Measurements from ENCODE around the gene TTN. TPM values are rescaled to one million over a fixed set of nuclear protein-coding genes. Genes with fewer than 3 reads are reported as not detected.

TTN gene
- total and polyA plus RNA-seq, 2 donors (not counting 1 experiment from before 2014, with no cell fraction given), result 1.7 to 46.4 TPM

DNA sequence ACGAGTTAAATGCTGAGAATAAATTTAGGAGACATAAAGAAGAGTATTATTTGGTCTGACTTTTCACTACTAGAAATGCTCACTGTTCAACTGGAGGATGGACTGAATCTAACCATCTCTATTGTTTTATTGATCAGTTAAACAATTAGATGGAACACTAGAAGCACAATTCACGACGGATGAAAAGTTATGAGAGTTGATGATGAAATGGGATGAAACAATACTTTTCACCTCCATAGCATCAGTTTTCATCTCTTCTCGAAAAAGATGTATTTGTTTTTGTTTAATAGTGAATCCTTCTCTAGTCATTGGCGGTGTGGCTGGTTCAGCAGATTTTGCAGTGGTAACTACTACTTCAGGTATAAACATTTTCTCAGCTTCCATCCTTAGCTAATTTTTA lies 19.3 kb downstream of the TTN start:
- Histone ChIP-seq H3K4me3 (ENCODE audit: control extremely low read depth in 1 of 5, extremely low read depth in 1 of 5, insufficient read depth in 1 of 5, low read depth in 2 of 5, low read length in 4 of 5) (no peak overlapping the region), H3K9ac (ENCODE audit: low read length) (no peak overlapping the region), H3K36me3 (replicated peaks in 1 of 2; ENCODE audit: control extremely low read depth in 1 of 2, control insufficient read depth in 1 of 2, extremely low read depth in 1 of 2, insufficient read depth in 2 of 2, low read length in 1 of 2) (peaks cover 0 to 16% of the 10 kb centered on the region in 2 experiments), H2AFZ (ENCODE audit: insufficient read depth, low read depth, low read length, poor library complexity, severe bottlenecking) (no peak overlapping the region), H3K27me3 (replicated peaks in 1 of 4; ENCODE audit: control extremely low read depth in 1 of 4, control insufficient read depth in 3 of 4, insufficient read depth in 4 of 4, low read length in 3 of 4) (no peaks in the 10 kb centered on the region), H3K4me2 (replicated peaks; ENCODE audit: low read depth, low read length, poor library complexity, severe bottlenecking) (no peak overlapping the region), H3K4me1 (ENCODE audit: control insufficient read depth in 2 of 2, insufficient read depth in 2 of 2, low read length in 2 of 2) (no peaks in the 10 kb centered on the region), H3K79me2 (ENCODE audit: control insufficient read depth, insufficient read depth, low read length) (no peaks in the 10 kb centered on the region), H3K9me3 (ENCODE audit: control extremely low read depth in 1 of 3, control insufficient read depth in 2 of 3, insufficient read depth in 1 of 3, low read length in 2 of 3) (no peaks in the 10 kb centered on the region), H3K27ac (ENCODE audit: low read length in 2 of 2) (no peak overlapping the region), H4K20me1 (ENCODE audit: control insufficient read depth, insufficient read depth, low read length, poor library complexity, severe bottlenecking) (no peaks in the 10 kb centered on the region)
- Mint-ChIP-seq H3K9me3 (ENCODE audit: insufficient read depth) (no peaks in the 10 kb centered on the region), H3K4me1 (no peaks in the 10 kb centered on the region), H3K27ac (no peak overlapping the region), H3K4me3 (no peak overlapping the region), H3K27me3 (no peaks in the 10 kb centered on the region)
- POLR2A ChIA-PET, result no interaction called here
- ATAC-seq (ENCODE audit: low read depth), result no peak
- TF ChIP-seq EZH2 (IDR thresholded peaks at IDR 0.05; ENCODE audit: borderline replicate concordance, insufficient read depth, low read depth, low read length, poor library complexity, severe bottlenecking), result no peak
- TF ChIP-seq, protein P1, sequence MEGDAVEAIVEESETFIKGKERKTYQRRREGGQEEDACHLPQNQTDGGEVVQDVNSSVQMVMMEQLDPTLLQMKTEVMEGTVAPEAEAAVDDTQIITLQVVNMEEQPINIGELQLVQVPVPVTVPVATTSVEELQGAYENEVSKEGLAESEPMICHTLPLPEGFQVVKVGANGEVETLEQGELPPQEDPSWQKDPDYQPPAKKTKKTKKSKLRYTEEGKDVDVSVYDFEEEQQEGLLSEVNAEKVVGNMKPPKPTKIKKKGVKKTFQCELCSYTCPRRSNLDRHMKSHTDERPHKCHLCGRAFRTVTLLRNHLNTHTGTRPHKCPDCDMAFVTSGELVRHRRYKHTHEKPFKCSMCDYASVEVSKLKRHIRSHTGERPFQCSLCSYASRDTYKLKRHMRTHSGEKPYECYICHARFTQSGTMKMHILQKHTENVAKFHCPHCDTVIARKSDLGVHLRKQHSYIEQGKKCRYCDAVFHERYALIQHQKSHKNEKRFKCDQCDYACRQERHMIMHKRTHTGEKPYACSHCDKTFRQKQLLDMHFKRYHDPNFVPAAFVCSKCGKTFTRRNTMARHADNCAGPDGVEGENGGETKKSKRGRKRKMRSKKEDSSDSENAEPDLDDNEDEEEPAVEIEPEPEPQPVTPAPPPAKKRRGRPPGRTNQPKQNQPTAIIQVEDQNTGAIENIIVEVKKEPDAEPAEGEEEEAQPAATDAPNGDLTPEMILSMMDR (IDR thresholded peaks at IDR 0.05), result no peak
- DNase-seq, result no peak
- CTCF ChIA-PET, result no interaction called here
- no CpG with 5 or more reads among the region's 5 CpGs for WGBS (ENCODE audit: insufficient coverage)
- intact Hi-C loops (cut with micrococcal nuclease), result no loop called here

GRCh38 chr2:178787155-178787554 lies 20.1 kb downstream of the TTN start:
- no peaks in the 10 kb centered on the region for H3K9me3 ChIP-seq (ENCODE audit: control extremely low read depth in 1 of 3, control insufficient read depth in 2 of 3, insufficient read depth in 1 of 3, low read length in 2 of 3)
- CTCF ChIA-PET, result no interaction called here
- no peaks in the 10 kb centered on the region for H3K4me1 ChIP-seq (ENCODE audit: control insufficient read depth in 2 of 2, insufficient read depth in 2 of 2, low read length in 2 of 2)
- no peaks in the 10 kb centered on the region for H4K20me1 ChIP-seq (ENCODE audit: control insufficient read depth, insufficient read depth, low read length, poor library complexity, severe bottlenecking)
- H3K27ac ChIP-seq (ENCODE audit: low read length in 2 of 2), result no peak overlapping the region
- no peak overlapping the region for H3K4me3 ChIP-seq (ENCODE audit: control extremely low read depth in 1 of 5, extremely low read depth in 1 of 5, insufficient read depth in 1 of 5, low read depth in 2 of 5, low read length in 4 of 5)
- H3K9ac ChIP-seq (ENCODE audit: low read length), result no peak overlapping the region
- Mint-ChIP-seq H3K27ac (no peak overlapping the region), H3K9me3 (ENCODE audit: insufficient read depth) (no peaks in the 10 kb centered on the region), H3K4me1 (no peaks in the 10 kb centered on the region), H3K27me3 (no peaks in the 10 kb centered on the region), H3K4me3 (no peak overlapping the region)
- POLR2A ChIA-PET, result no interaction called here
- H3K79me2 ChIP-seq (ENCODE audit: control insufficient read depth, insufficient read depth, low read length), result no peaks in the 10 kb centered on the region
- no peak overlapping the region for H3K4me2 ChIP-seq (replicated peaks; ENCODE audit: low read depth, low read length, poor library complexity, severe bottlenecking)
- H2AFZ ChIP-seq (ENCODE audit: insufficient read depth, low read depth, low read length, poor library complexity, severe bottlenecking), result no peak overlapping the region
- no CpG with 5 or more reads among the region's 2 CpGs for WGBS (ENCODE audit: insufficient coverage)
- DNase-seq (no peak), ATAC-seq (ENCODE audit: low read depth) (no peak)
- H3K36me3 ChIP-seq (replicated peaks in 1 of 2; ENCODE audit: control extremely low read depth in 1 of 2, control insufficient read depth in 1 of 2, extremely low read depth in 1 of 2, insufficient read depth in 2 of 2, low read length in 1 of 2), result peaks cover 0 to 16% of the 10 kb centered on the region in 2 experiments
- intact Hi-C loops (cut with micrococcal nuclease), result no loop called here
- no peaks in the 10 kb centered on the region for H3K27me3 ChIP-seq (replicated peaks in 1 of 4; ENCODE audit: control extremely low read depth in 1 of 4, control insufficient read depth in 3 of 4, insufficient read depth in 4 of 4, low read length in 3 of 4)
- no peak for TF ChIP-seq EZH2 (IDR thresholded peaks at IDR 0.05; ENCODE audit: borderline replicate concordance, insufficient read depth, low read depth, low read length, poor library complexity, severe bottlenecking)
- TF ChIP-seq, protein P1 (IDR thresholded peaks at IDR 0.05), result no peak

All from B cell (primary cell).